ENCODE results near the gene RNF181. TPM values are rescaled to one million over a fixed set of nuclear protein-coding genes. Genes with fewer than 3 reads are reported as not detected.

The RNF181 gene
- total and polyA plus RNA-seq, 2 of the 13 experiments (the other 11 are each of a cell fraction or from before 2014, with no cell fraction given), result 224 to 578 TPM

- TF ChIP-seq MLXIP (CRISPR knock-in tag; IDR thresholded peaks at IDR 0.05; ENCODE audit: borderline replicate concordance), result no peak
- no peak for TF ChIP-seq SRSF4 (IDR thresholded peaks at IDR 0.05; ENCODE audit: low read depth, low read length, poor library complexity, severe bottlenecking)
- peak; percentile 91 for TF ChIP-seq HOXD1 (CRISPR knock-in tag; IDR thresholded peaks at IDR 0.05)
- TF ChIP-seq BATF2 (CRISPR knock-in tag; IDR thresholded peaks at IDR 0.05), result no peak
- no peak for TF ChIP-seq ZFP36L2 (CRISPR knock-in tag; IDR thresholded peaks at IDR 0.05)
- TF ChIP-seq ARNTL (CRISPR knock-in tag; IDR thresholded peaks at IDR 0.05), result 0 out of 2 replicates have a peak, but pooled peaks have one; percentile 9
- no peak for TF ChIP-seq ZNF18 (CRISPR knock-in tag; IDR thresholded peaks at IDR 0.05; ENCODE audit: insufficient replicate concordance)
- TF ChIP-seq RNF219 (CRISPR knock-in tag; IDR thresholded peaks at IDR 0.05), result no peak
- peak; percentile 58; the same call in 1 of the 2 replicates for TF ChIP-seq TFE3 (CRISPR knock-in tag; IDR thresholded peaks at IDR 0.05)
- TF ChIP-seq FOXP4 (CRISPR knock-in tag; IDR thresholded peaks at IDR 0.05), result peak; percentile 75; the same call in 1 of the 2 replicates
- TF ChIP-seq PHF21A (CRISPR knock-in tag; IDR thresholded peaks at IDR 0.05), result peak; percentile 83; the same call in 1 of the 2 replicates
- TF ChIP-seq PHF5A (CRISPR knock-in tag; IDR thresholded peaks at IDR 0.05; ENCODE audit: low read depth, unreplicated experiment), result no peak
Observed at GRCh38 chr2:85584857-85585780, 10.4 kb upstream of the RNF181 start (continued).
